ENCODE data around the gene VWA2. TPM values are rescaled to one million over a fixed set of nuclear protein-coding genes. Genes with fewer than 3 reads are reported as not detected.

The VWA2 gene
- total RNA-seq, 1 experiment from 2014 or later: 1.6 TPM

GRCh38 chr10:114276671-114277070, 37.6 kb downstream of the VWA2 start:
- no peak overlapping the region for H3K4ac ChIP-seq (ENCODE audit: low read depth, low read length)
- TF ChIP-seq CTCF (conservative IDR thresholded peaks at IDR 0.05): no peak
- H2BK120ac ChIP-seq (ENCODE audit: low read depth, low read length, poor library complexity, severe bottlenecking): no peak overlapping the region
- Mint-ChIP-seq H3K4me1 (no peaks in the 10 kb centered on the region), H3K36me3 (ENCODE audit: insufficient read depth in 1 of 3, low read depth in 3 of 3) (no peaks in the 10 kb centered on the region), H3K4me3 (no peak overlapping the region), H3K27me3 (ENCODE audit: low read depth) (peaks cover 5% of the 10 kb centered on the region), H3K9me3 (no peaks in the 10 kb centered on the region), H3K27ac (no peak overlapping the region)
- no peak overlapping the region for H4K8ac ChIP-seq (replicated peaks; ENCODE audit: insufficient read length, low read depth, low read length)
- H2AK5ac ChIP-seq (ENCODE audit: insufficient read length, low read length): no peak overlapping the region
- no peak overlapping the region for H3K23ac ChIP-seq (ENCODE audit: insufficient read length, low read depth, low read length)
- H4K20me1 ChIP-seq (ENCODE audit: control insufficient read depth, insufficient read depth, insufficient read length): no peaks in the 10 kb centered on the region
- H2BK15ac ChIP-seq (ENCODE audit: low read depth, low read length): no peak overlapping the region
- no peak overlapping the region for H3K9ac ChIP-seq (ENCODE audit: extremely low read depth, insufficient read length, low read length)
- H3K4me2 ChIP-seq (ENCODE audit: insufficient read depth, insufficient read length, low read length): no peak overlapping the region
- H2BK12ac ChIP-seq (ENCODE audit: insufficient read length, low read depth, low read length): no peak overlapping the region
- no peaks in the 10 kb centered on the region for H3K79me2 ChIP-seq (ENCODE audit: insufficient read depth, low read length)
- no peak overlapping the region for H4K5ac ChIP-seq (ENCODE audit: insufficient read length, low read depth, low read length)
- no peaks in the 10 kb centered on the region for H3K4me1 ChIP-seq (ENCODE audit: insufficient read depth, low read length)
- no peak overlapping the region for H2BK5ac ChIP-seq (ENCODE audit: insufficient read length, low read length)
- H3K27ac ChIP-seq (ENCODE audit: insufficient read length, low read depth, low read length): no peak overlapping the region
- no CpG with 5 or more reads among the region's 6 CpGs for WGBS (ENCODE audit: extremely low coverage, insufficient read length, low lambda C conversion rate)
- H3K14ac ChIP-seq (ENCODE audit: insufficient read depth, low read length): no peak overlapping the region
- no peaks in the 10 kb centered on the region for H3K27me3 ChIP-seq (ENCODE audit: insufficient read depth, low read length)
- DNase-seq: no peak
- no peaks in the 10 kb centered on the region for H3K79me1 ChIP-seq (ENCODE audit: insufficient read depth, low read depth, low read length, poor library complexity, severe bottlenecking)
- no peak overlapping the region for H3T11ph ChIP-seq (ENCODE audit: low read length)
- H3K23me2 ChIP-seq (ENCODE audit: insufficient read length, low read depth, low read length, poor library complexity, severe bottlenecking): no peaks in the 10 kb centered on the region
- H2AFZ ChIP-seq (ENCODE audit: low read length): no peak overlapping the region
- H3K56ac ChIP-seq (ENCODE audit: insufficient read length, low read depth, low read length): no peak overlapping the region
- no peak overlapping the region for H2BK20ac ChIP-seq (ENCODE audit: low read depth, low read length, poor library complexity, severe bottlenecking)
- H3K18ac ChIP-seq (ENCODE audit: insufficient read length, low read depth, low read length): no peak overlapping the region
- no peaks in the 10 kb centered on the region for H3K9me3 ChIP-seq (ENCODE audit: control insufficient read depth, low read depth, low read length)
- H4K91ac ChIP-seq (ENCODE audit: insufficient read length, low read depth, low read length): no peak overlapping the region
